DMS 273 treated with DMSO at 0.1 percent for 48 hours (cell line): ENCODE results near the gene SH3RF2.
"Not testable (repeated sequence)": the region's sequence is repeated elsewhere in the genome, so short reads cannot be mapped to it uniquely, and the experiment has no call there.

Source experiments
- DNase-seq: peaks from one replicate; lab custom pipeline; 2025; lab: John Stamatoyannopoulos, UW

SH3RF2 gene

DNA sequence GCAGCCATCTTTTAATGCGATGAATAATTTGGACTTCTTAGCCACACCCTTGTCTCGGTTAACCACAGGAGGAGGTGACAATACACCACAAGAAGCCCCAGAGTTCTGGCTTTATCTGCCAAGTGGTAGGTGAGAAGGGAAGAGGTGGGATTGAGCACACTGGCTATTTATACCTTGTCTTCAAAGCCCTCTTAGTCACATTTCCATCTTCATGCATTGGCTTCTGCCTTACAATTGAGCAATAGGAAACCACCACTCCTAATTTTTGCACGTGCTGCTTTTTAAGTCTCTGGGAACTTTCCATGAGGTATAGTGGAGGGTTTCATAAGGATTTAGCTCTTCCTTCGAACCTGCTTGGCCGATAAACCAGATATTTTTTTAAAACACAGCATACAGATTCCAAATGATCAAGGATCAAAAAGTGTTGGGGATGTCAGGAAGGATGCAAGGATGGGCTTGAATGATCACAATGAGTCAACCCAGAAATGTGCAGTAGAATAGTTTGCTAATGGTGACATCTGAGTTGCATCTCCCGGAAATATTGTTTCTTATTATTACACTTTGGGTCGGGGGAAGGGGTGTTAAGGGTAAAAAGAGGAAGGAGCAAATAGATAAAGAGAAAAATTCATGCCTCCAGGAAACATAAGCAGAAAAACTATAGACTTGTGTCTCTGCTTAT, 143.5 kb downstream of the SH3RF2 start:
- no peak for DNase-seq

DNA sequence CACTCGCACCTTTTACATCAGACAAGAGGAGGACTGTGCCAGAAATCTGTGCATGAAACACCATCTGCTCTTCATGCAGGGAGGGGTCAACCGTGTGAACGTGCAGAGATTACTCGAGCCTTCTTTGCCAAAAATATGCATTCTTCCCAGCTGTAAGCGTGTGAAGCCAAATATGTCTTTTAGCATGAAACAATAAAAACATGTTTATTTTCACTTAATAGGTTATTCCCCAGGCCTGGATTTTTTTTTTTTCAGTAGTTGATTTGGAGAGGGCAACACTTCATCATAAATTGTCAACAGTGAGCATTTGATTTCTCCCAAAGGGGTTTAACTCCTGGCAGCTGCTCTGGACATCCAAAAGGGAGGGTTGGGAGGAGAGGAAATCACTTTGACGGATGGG, 145.2 kb downstream of the SH3RF2 start:
- DNase-seq, result peak; percentile 45

DNA sequence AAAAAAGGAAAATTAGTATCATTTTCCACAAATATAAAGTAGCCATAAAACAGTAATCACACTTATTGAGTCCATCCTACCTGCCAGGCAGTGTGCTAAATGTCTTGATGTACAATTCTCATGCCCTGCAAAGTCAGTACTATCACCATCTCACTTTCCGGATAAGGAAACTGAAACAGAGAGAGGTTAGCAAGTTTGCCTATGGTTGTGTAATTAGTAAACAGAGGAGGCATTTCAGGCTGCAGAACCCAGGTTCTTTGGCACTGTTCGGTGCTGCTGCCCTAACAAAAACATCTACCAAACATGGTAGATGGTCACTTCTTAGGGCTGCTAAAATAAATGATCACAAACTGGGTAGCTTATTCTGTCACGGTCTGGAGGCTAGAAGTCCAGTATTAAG, 146.4 kb downstream of the SH3RF2 start:
- no peak for DNase-seq

DNA sequence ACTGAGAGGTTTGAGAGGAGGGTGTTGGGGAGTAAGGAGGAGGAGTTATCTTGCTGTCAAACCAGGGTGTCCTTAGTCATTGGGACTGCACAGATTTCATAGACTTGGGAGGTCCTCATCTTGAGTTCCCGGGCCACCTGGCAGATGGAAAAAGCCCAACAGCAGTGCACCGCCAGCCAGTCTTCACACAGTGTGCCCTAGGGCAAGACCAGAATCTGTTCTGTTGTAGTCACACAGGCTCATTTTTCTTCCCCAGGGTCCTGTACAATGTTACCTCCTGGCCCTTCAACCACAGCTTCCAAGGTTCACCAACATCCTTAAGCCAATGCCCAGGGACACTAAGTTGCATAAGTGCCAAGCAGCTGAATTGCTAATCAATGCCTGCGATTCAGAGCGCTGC, 148.0 kb downstream of the SH3RF2 start:
- no peak for DNase-seq

DNA sequence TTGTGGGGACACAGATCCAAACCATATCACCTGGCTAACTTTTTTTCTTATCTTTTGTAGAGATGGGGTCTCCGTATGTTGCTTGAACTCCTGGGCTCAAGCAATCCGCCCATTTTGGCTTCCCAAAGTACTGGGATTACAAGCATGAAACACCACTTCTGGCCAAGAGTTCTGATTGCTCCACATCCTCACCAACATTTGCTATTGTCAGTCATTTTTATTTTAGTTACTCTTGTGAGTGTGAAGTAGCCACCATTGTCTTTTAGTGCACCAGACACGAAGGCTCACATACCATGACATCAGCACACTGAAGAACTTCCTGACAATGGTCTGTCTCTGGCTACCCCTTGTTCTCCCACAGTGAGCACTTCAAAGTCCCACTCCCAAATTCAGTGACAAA, 151.7 kb downstream of the SH3RF2 start:
- DNase-seq, result no peak

DNA sequence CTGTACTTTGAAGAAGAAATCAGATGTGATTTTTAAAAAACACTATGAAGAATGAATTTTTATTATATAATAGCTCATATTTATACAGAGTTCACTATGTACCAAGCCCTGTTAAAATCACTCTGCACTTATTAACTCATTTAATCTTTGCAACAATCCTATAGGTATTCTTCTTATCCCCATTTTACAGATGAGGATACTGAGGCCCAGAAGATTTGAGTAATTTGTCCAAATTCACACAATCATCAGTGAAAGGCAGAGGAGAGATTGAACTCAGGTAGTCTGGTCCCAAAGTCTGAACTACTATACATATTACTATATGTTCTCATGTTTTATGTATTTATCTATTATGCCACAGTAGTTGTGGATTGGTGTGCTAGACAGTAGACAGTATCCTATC, 152.9 kb downstream of the SH3RF2 start:
- DNase-seq, result no peak

DNA sequence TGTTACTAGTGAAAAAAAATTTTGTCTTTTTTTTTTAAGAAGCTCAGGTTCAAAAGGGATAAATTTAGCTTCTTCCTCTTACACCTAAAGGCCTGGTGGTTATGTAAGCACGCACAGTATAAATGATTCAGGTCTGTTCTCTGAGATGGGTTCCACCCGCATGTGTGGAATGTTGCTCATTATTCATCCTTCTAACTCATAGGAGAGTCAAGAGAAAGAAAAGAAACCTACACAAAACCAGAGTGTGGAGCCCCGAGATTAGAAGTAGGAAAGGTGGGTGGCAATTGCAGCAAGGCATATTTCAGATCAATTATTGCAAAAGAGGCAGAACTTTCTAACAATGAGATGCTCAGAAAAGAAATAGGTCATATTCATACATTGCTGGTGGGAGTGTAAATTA, 155.5 kb downstream of the SH3RF2 start:
- no peak for DNase-seq

DNA sequence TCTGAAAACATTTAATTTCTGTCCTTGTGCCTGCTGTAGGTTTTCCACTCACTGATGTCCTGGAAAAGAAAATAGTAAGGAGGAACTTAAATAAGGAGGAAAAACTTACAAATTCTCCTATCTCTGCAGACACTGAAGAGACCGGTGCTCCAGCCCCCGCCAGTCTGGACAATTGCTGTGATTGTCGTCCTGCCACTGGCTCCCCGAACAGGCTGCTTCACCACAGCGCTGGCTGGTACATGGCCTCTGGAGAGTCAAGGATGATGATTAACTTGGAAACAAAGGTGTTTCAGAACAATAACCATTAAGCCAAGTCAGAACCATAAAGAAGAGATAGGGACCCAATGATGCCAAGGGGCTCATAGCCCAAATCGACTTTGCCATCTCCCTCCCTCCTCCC, 161.7 kb downstream of the SH3RF2 start:
- DNase-seq, result no peak

DNA sequence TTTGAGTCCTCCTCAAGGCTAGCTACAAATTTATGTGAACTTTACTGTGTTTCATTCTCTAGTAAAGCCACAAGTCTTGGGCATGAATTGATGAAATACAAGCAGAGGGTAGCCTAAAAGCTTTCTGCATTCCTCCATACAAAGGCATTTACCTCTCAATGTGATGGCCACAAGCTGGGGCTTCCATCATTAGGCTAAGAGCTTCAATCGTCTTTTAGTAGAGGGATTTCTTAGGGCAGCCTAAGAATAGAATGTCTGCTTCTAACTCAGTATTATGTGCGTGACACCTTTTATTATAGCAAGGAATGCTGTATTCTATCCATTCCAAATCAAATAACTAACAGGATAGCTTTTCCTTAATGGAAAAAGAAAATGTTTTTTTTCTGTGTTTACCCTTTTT, 165.3 kb downstream of the SH3RF2 start:
- no peak for DNase-seq

DNA sequence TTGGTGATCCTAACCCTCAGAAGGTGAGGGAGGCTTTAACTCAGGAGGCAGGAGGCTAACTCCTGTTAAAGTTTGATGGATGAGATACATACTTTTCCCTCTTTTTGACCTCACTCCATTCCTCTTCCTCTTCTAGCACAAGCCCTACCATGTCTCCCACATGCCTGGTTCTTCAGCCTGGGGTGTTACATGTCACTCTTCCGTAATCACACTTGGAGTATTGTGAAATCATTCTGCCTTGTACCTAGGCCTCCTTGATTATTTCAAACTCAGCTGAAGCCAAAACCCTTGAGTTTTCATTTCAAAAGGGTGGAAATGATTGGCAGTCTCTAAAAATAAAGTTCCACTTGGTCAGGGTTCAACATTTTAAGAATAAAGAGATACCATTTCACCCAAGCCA, 167.2 kb downstream of the SH3RF2 start:
- DNase-seq, result no peak

DNA sequence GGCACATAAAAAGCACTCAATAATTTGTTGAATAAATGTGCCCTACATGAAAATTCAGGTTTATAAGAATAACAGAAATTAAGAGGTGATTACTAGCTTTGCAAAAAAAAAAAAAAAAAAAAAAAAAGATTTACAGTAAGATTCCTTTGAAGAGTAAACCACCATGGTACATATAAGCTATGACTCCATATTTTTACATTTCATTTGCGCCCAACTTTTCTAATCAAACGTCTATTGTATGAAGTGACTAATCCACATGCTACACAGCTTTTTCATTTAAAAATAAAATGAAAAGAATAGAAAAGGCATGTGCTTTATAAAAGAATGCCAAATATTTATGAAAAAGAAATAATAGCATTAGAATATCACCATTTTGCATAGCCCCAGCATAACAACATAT, 169.1 kb downstream of the SH3RF2 start, which contains the start of gene PLAC8L1:
PLAC8L1 (minus strand) TSS at position 101 of the 400 bp plus-strand sequence. CDS start 1,266 bp downstream, outside the sequence.
- no peak for DNase-seq

DNA sequence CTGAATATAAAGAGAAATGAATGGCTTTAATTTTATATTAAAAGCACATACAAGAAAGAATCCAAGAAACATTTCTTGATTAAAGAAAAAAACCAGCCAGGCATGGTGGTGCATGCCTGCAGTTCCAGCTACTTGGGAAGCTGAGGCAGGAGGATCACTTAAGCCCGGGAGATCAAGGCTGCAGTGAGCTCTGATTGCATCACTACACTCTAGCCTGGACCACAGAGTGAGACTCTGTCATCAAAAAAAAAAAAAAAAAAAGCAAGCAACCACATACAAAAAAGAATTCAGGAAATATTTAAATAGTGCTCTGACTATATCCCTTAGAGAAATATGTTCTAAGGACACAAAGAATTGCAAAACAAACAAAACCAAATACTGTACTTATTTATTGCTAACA, 171.5 kb downstream of the SH3RF2 start:
- DNase-seq, result no peak

DNA sequence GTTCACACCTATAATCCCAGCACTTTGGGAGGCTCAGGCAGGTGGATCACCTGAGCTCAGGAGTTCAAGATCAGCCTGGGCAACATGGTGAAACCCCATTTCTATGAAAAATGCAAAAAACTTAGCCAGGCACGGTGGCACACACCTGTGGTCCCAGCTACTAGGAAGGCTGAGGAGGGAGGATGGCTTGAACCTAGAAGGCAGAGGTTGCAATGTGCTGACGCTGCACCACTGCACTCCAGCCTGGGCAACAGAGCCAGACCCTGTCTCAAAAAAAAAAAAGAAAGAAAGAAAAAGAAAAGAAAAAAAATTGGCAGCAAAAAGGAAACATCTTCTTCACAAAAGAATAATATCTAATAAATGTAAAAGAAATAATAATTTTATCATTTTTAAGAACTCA, 172.5 kb downstream of the SH3RF2 start:
- not testable (repeated sequence) for DNase-seq

DNA sequence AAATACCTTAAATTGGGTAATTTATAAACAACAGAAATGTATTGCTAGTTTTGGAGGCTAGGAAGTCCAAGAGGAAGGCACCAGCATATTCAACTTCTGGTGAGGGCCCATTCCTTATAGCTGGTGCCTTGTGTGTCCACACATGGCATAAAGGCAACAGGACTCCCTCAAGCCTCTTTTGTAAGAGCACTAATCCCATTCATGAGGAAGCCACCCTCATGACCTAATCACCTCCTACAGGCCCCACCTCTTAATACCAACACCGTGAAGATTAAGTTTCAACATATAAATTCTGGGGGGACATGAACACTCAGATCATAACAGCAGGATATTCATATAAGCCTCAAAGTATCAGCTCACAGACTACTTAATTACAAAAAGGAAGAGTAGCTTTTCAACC, 173.0 kb downstream of the SH3RF2 start:
- DNase-seq, result no peak

DNA sequence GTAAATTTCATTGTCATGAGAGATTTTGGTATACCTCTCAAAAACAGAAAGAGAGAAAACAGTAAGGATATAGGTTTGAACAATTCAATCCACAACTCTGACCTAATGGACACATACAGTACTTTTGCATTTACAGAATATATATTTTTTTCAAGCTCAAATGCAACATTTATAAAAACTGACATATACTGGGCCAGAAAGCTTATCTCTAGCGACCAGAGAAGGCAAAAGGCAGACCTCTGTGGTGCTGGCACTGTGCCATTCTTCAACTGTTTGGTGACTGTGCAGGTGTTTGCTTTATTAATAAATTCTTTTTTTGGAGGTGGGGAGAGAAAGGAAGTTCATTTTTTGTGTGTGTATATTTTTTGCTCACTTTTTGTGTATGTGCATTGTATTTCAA, 175.0 kb downstream of the SH3RF2 start:
- DNase-seq, result no peak

DNA sequence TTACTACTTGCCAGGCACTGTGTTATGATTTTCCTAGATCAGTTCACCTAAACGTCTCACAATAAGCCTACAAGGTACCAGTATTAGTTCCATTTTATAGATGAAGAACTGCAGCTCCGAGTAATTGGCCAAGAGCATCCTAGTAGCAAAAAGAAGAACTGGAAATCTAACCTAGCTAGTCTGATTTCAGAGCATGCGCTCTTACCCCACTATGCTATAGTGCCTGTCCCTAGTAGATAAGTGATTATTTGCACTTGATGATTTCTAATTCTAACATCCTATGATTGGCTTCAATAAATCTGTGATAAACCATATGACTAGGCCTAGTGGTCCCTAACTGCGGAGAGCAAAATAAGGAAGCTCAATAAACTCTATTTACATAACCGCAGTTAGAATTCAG, 176.1 kb downstream of the SH3RF2 start:
- DNase-seq, result no peak
